Stimulated activated CD4-positive, alpha-beta T cell treated with anti-CD3 and anti-CD28 coated beads, Interleukin-2, amount 100 ng/mL, for 48 hours (primary cell): ENCODE data around the gene ELMO1.

Source experiments
- DNase-seq, 2 donors: peaks; one replicate each; pipeline ENCODE4 v3.0.0-alpha.2; 2020

ELMO1 gene

GRCh38 chr7:37112218-37112617, 336.4 kb downstream of the ELMO1 start:
- DNase-seq = no peak

GRCh38 chr7:37111459-37111858, 337.2 kb downstream of the ELMO1 start:
- no peak for DNase-seq

GRCh38 chr7:37110660-37111424, 337.8 kb downstream of the ELMO1 start:
- DNase-seq = no peak

GRCh38 chr7:37109843-37110242, 338.8 kb downstream of the ELMO1 start:
- no peak for DNase-seq

- DNase-seq = no peak
These were observed 339.5 kb downstream of the ELMO1 start for GRCh38 chr7:37109016-37109683.

- no peak for DNase-seq
These were observed 340.0 kb downstream of the ELMO1 start for GRCh38 chr7:37108615-37109014.

- no peak for DNase-seq
These were observed 341.5 kb downstream of the ELMO1 start for GRCh38 chr7:37107047-37107750.

- DNase-seq = no peak
These were observed 342.9 kb downstream of the ELMO1 start for GRCh38 chr7:37105762-37106161.

GRCh38 chr7:37104822-37105518, 343.7 kb downstream of the ELMO1 start:
- DNase-seq = no peak

GRCh38 chr7:37102518-37103137, 346.0 kb downstream of the ELMO1 start:
- DNase-seq = no peak

GRCh38 chr7:37100735-37101331, 347.8 kb downstream of the ELMO1 start:
- DNase-seq = no peak

- no peak for DNase-seq
These were observed 349.9 kb downstream of the ELMO1 start for GRCh38 chr7:37098762-37099161.

- DNase-seq = no peak
These were observed 350.7 kb downstream of the ELMO1 start for GRCh38 chr7:37097983-37098382.

- no peak for DNase-seq
These were observed 351.4 kb downstream of the ELMO1 start for GRCh38 chr7:37097276-37097675.

- no peak for DNase-seq
These were observed 352.3 kb downstream of the ELMO1 start for GRCh38 chr7:37096341-37096740.

- DNase-seq = no peak
These were observed 353.5 kb downstream of the ELMO1 start for GRCh38 chr7:37095122-37095521.

- no peak for DNase-seq
These were observed 355.4 kb downstream of the ELMO1 start for GRCh38 chr7:37093257-37093656.

GRCh38 chr7:37092548-37092947, 356.1 kb downstream of the ELMO1 start:
- no peak for DNase-seq

- DNase-seq = no peak
These were observed 358.7 kb downstream of the ELMO1 start for GRCh38 chr7:37089972-37090371.

GRCh38 chr7:37085600-37085999, 363.1 kb downstream of the ELMO1 start:
- DNase-seq = no peak

- no peak for DNase-seq
These were observed 364.4 kb downstream of the ELMO1 start for GRCh38 chr7:37084303-37084702.
